NCI-H1105 treated with DMSO at 0.1 percent for 48 hours (cell line): Measurements from ENCODE around the gene GFM2.
"Not testable (repeated sequence)": the region's sequence is repeated elsewhere in the genome, so short reads cannot be mapped to it uniquely, and the experiment has no call there.

Experiments
- DNase-seq: peaks from one replicate; lab custom pipeline; 2025; lab: John Stamatoyannopoulos, UW

Gene GFM2, protein sequence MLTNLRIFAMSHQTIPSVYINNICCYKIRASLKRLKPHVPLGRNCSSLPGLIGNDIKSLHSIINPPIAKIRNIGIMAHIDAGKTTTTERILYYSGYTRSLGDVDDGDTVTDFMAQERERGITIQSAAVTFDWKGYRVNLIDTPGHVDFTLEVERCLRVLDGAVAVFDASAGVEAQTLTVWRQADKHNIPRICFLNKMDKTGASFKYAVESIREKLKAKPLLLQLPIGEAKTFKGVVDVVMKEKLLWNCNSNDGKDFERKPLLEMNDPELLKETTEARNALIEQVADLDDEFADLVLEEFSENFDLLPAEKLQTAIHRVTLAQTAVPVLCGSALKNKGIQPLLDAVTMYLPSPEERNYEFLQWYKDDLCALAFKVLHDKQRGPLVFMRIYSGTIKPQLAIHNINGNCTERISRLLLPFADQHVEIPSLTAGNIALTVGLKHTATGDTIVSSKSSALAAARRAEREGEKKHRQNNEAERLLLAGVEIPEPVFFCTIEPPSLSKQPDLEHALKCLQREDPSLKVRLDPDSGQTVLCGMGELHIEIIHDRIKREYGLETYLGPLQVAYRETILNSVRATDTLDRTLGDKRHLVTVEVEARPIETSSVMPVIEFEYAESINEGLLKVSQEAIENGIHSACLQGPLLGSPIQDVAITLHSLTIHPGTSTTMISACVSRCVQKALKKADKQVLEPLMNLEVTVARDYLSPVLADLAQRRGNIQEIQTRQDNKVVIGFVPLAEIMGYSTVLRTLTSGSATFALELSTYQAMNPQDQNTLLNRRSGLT

DNA sequence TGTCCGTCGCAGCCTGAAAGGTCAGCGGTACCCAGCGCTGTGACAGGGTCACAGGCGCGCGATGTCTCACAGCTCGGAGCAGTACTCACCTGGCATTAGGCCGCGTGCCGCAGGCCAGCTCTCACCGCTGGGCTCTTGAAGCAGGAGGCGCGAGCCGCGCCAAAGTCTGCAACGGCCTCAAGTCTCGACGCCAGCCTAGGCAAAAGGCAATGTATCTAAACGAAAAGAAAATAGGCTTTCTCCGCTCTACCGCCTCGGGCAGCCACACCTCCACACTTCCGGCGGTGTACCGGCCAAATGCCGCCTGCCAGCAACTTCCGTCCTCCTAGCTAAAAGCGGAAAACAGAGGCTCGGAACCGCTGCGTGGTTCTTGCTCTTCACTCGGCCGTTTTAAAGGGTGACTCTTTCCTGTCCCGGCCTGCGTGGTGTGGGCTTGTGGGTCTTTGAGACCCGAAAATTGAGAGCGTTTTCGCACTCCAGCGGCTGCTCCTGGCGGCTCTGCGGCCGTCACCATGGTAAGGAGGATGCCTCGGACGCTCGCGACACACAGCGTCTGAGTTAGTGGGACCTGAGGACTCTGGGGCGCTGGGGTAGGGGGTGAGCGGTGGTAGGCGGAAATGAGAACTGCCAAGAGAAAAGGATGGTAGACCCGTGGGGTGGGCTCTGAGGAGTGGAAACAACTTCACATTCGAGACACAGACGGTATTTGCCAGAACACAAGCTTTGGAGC is at the start of gene GFM2, which contains the start of gene NSA2:
TSS of gene GFM2 (minus strand) at position 269 of the 730 bp plus-strand sequence. CDS start 3,375 bp downstream, outside the sequence.
TSS of gene NSA2 (plus strand) at position 401 of the 730 bp plus-strand sequence. CDS start at position 513, 112 bp downstream.
- peak; percentile 77 for DNase-seq

DNA sequence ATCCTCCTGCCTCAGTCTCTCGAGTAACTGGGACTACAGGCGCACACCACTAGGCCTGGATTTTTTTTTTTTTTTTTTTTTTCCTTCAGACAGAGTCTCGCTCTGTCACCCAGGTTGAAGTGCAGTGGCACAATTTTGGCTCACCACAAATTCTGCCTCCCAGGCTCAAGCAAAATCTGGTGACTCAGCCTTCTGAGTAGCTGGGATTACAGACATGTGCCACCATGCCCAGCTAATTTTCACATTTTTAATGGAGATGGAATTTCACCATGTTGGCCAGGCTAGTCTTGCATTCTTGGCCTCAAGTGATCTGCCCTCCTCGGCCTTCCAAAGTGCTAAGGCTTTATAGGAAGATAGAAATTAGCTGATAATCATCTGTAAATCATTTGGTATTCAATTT is 44.0 kb upstream of the GFM2 start:
- no peak for DNase-seq

- DNase-seq, result no peak
Measured at GRCh38 chr5:74801941-74802340, 35.0 kb upstream of the GFM2 start.

GRCh38 chr5:74801197-74801596 is 34.3 kb upstream of the GFM2 start:
- no peak for DNase-seq

GRCh38 chr5:74798977-74799911 is 32.3 kb upstream of the GFM2 start:
- no peak for DNase-seq

GRCh38 chr5:74791669-74792068 is 24.8 kb upstream of the GFM2 start:
- not testable (repeated sequence) for DNase-seq

DNA sequence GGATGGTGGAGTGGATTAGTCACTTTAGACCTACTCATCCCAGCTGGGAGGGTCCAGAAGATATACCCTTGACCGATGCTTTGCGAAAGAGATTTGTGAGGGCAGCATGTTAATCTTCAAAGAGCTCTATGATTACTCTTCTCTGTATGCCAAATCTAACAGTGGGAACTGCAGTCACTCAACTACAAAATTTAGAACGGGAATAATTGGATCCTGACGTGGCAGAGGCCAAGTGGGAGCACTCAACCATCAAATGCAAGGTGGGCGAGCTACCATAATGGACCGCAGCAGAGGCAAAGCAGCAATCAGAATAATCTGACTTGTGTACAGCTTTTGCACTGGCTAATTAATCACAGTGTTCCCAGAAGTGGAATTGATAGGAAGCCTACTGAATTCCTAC is 20.5 kb upstream of the GFM2 start:
- no peak for DNase-seq

DNA sequence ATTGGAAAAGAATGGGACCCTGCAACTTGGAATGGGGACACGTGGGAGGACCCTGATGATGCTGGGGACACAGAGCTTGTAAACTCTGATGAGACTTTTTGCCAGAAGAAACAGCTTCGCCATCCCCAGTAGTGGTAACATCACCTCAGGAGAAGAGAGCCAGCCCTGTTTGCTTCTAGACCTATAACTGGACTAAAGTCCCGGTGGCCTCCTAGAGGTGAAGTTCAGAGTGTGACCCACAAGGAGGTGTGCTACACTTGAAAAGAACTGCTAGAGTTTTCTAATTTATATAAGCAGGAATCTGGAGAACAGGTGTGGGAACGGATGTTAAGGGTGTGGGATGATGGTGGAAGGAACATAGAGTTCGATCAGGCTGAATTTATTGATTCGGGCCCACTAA is 19.9 kb upstream of the GFM2 start:
- DNase-seq, result no peak

- DNase-seq, result no peak
Measured at GRCh38 chr5:74778609-74779008, 11.7 kb upstream of the GFM2 start.

DNA sequence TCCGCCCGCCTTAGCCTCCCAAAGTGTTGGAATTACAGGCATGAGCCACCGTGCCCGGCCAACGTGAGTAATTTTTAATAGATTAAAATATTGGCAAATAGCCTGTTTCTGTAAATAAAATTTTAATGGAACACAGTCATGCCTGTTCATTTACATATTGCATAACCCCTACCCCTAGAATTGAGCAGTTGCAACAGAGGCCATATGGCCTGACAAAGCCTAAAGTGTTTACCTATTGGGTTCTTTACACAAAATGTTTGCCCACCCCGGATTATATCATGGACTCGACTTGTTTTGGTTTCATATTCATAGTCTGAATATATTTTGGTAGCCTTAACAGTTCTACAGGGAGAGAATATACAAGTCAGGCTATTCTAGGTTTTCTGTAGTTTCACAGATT is 5.4 kb upstream of the GFM2 start:
- no peak for DNase-seq

GRCh38 chr5:74767579-74767913 is 629 bp upstream of the GFM2 start:
- DNase-seq, result peak; percentile 14

DNA sequence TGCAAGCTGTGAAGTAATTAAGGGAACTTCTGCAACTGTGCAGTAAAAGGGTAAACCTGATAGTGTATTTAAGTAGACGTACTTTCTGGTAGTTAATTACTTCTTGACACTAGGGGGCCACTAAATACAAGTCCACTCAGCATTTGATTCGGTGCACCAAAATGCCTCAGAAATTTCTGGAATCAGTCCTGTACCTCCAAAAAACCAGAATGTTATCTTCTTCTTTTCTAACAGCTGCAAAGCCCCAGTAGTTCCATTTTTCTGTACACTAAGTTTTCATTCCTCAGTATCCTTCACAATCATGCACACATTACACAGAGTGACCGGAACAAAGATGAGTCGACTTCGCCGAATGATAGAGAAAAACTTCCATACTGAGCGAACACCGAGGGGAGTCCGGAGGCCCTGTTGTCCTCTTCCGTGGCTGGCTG is 484 bp downstream of the GFM2 start:
- DNase-seq, result peak; percentile 28

DNA sequence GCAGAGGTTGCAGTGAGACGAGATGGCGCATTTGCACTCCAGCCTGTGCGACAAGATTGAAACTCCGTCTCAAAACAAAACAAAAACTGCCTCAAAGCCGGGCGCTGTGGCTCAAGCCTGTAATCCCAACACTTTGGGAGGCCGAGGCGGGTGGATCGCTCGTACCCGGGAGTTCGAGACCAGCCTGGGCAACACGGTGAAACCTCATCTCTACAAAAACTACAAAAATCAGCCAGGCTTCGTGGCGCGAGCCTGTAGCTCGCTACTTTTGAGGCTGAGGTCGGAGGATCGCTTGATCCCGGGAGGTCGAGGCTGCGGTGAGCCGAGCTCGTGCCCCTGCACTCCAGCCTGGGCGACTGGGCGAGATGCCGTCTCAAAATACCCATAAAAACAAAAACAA is 988 bp downstream of the GFM2 start:
- no peak for DNase-seq

- DNase-seq, result no peak
Measured at GRCh38 chr5:74765201-74765600, 1.7 kb downstream of the GFM2 start.

DNA sequence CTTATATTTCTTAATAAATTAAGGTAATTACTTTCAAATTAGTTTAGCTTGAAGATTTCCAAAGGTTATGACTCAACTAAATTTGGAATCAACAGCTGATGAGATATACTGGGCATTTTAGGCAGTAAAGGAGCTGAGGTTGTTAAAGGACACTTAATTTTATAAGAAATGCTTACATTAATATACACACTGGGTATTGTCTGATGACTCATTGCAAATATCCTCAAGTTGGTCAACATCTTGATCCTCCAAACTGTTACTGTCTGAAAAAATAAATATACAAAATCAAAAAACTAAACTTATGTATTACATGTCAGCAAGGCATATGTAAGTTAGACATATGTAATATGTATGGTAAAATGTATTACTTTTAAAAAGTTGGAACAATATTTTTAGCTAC is 3.4 kb downstream of the GFM2 start:
- DNase-seq, result no peak

GRCh38 chr5:74762599-74762998 is 4.3 kb downstream of the GFM2 start:
- no peak for DNase-seq

DNA sequence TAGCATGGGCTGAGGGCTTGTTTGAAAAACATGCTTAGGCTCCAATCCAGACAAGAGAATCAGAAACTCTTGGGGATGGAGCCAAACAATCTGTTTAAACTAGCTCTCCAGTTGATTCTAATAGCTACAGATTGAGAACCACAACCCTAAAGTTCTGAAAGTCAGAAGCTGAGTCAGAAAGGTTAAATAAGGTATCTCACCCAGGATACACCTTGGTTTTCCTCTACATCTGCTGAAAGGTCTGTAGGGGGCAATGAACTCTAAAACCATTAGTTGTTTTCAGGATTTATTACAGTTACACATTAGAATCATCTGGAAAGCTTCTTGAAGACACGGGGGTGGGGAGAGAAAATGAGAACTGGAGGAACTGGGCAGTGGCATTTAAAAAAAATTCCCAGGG is 5.7 kb downstream of the GFM2 start:
- no peak for DNase-seq

GRCh38 chr5:74748742-74749141 is 18.2 kb downstream of the GFM2 start:
- not testable (repeated sequence) for DNase-seq

DNA sequence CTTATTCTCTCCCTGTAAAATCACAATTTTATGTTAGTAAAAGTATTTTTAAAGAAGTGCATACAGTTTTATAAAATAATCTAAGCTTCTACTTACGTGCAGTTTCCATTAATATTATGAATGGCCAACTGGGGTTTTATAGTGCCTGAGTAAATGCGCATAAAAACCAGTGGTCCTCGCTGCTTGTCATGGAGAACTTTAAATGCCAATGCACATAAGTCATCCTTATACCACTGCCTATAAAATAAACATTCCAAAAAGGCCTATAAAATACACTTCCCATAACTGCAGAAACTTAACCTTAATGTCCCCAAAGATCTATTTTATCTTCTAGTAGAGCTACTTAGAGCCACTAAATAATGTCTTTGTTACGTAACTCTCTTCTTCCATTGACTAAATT is 28.5 kb downstream of the GFM2 start:
- DNase-seq, result no peak

DNA sequence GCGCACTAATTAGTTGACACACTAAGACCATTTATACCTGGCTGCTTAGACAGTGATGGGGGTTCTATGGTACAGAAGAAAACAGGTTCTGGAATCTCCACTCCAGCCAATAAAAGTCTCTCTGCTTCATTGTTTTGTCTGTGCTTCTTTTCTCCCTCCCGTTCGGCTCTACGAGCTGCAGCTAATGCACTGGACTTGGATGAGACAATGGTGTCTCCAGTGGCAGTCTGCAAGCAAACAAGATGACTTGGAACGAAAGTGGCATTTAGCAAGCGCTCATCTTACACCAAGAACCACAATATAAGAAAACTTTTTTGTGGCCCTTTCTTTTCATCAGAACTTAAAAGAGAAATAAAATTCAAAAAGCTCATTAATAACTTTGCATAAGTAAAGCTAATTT is 30.2 kb downstream of the GFM2 start:
- no peak for DNase-seq

DNA sequence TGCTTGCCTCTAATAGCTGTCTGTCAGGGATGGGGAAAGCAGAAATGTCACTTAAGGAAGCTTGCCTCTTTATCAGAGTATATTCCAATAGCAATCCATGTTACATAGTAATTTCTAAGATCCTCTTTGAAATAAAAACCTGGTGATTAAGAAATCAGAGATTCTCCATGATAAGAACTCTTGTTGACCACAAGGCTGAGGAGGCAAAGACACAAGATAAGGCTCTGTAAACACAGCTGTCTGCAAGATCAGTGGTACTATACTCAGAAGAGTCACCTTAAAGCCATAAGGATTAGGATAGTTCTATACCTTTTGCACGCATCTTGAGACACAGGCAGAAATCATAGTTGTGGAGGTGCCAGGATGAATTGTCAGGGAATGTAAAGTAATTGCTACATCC is 41.6 kb downstream of the GFM2 start:
- DNase-seq, result no peak
